HG02798 (cell line): ENCODE data around the gene C17orf58.
"Not testable (repeated sequence)": the region's sequence is repeated elsewhere in the genome, so short reads cannot be mapped to it uniquely, and the experiment has no call there.

Experiments
- ATAC-seq: cut with Tn5 transposase; IDR thresholded peaks from one replicate; pipeline ENCODE4 v1.9.1; 2021; ENCODE audit warnings: mild to moderate bottlenecking; ENCODE audit not compliant: unreplicated experiment, poor library complexity

C17orf58 gene

DNA sequence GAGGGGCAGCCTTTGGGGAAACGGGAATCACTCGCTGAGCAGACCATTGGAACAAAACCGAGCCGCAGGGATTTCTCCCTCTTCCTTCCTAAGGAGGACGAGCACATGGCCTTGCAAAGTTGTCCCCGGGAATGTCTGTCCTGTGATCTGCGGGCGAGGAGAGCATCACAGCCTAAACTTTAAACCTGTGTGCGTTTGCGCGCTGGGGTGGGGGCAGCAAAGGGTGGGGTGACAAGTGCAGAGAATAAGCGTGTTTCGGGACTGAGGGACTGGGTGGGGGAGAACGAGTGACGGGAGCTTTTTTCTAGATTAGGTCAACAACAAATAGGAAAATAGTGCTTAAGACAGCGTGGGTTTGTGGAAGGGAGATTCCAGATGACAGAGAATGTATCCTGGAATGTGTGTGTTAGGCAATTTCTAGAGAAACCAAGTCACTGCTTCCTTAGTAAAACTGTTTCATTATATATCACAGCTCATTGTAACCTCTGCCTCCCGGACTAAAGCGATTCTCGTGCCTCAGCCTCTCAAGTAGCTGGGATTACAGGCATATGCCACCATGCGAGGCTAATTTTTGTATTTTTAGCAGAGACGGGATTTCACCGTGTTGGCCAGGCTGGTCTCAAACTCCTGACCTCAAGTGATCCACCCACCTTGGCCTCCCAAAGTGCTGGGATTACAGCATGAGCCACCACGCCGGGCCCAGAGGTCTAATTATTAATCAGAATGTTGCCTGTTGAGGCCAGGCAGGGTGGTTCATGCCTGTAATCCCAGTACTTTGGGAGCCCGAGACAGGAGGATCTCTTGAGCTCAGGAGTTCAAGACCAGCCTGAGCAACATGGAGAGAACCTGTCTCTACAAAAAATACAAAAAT is at the start of gene C17orf58:
C17orf58 (minus strand) TSS at position 169 of the 871 bp plus-strand sequence. CDS start 271 bp downstream, outside the sequence.
- ATAC-seq = not testable (repeated sequence)

DNA sequence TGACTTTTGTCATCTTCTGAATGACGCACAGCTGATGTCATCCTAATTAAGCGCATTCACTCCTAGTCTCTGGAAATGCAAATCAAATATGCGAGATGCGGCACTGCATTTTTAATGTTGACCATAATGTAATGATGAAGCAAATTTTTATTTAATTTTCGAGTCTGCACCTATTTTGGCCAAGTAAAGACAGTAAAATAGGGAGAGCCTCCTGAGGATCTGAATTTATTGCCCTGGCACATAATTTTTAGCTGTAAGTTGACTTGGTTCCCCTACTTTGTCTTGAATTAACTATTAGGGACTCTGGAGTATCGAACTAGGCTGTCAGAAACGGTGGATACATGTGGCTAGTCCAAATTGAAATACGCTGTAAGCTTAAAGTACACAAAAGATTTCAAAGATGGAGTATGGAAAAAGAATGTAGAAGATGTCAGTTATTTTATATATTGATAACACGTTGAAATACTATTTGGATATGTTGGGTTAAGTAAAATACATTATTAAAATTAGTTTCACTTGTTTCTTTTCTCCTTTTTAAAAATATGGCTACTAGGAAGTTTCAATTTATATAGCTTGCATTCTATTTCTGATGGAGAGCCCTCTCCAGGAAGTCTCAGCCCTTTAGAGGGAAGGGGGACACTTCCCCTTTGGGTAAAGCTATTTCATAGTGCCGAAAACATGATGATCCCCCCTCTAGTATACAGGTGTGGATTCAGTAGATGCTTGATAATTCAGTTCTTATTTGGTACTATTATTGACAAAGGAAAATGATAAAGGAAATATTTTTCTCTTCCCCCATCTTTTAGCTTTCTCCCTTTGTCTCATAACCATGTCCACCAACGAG is 40.3 kb upstream of the C17orf58 start:
- ATAC-seq = no peak

DNA sequence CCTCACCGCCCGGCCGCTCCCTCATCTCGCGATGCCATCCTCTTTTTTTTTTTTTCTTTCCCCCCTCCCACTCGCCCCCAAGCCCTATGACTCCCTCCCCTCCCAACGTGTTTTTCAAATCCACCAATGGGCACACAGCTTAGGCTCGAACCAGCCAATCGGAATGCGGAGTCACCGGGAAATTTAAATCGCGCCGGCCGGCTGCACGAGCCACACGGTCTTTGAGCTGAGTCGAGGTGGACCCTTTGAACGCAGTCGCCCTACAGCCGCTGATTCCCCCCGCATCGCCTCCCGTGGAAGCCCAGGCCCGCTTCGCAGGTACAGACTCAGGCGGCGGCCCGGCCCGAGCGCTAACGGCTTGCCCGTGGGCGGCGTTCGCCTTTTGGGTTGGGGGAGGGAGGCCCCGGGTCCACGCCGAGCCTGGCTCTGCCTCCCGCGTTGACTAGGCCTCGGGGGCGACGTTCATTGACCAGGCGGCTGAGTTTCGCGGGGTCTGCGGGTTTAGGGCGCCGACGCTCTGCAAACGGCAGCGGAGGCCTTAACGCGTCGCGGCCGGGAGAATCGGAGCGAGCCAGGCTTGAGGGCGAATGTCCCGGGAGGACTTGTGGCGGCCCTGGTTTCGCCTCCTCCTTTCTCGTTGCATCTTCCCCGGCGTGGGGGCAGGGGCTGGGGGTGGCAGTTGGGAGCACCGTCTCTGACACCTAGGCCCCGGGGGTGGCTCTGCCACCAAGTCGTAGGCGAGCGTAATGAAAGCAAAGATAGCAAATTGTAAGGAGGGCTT is 39.4 kb upstream of the C17orf58 start, which contains the start of gene KPNA2:
KPNA2 (plus strand) TSS at position 213 of the 781 bp plus-strand sequence. CDS start 1,398 bp downstream, outside the sequence.
- peak; percentile 95 for ATAC-seq

DNA sequence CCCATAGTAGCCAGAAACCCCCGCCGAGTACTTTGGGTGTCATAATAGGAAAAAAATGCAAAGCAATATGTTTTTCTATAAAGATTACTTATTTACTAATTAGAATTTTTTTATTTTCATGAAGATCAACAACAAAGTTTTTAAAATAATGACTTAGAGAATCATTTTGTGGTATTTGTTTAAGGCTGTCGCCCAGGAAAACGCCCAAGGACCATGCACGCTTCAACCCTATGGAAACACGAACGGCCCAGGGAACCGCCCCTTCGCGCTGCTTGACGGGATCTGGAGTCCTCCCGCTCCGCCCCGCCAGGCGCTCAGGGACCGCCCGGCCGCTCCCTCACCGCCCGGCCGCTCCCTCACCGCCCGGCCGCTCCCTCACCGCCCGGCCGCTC is 38.9 kb upstream of the C17orf58 start:
- ATAC-seq = peak; percentile 91

DNA sequence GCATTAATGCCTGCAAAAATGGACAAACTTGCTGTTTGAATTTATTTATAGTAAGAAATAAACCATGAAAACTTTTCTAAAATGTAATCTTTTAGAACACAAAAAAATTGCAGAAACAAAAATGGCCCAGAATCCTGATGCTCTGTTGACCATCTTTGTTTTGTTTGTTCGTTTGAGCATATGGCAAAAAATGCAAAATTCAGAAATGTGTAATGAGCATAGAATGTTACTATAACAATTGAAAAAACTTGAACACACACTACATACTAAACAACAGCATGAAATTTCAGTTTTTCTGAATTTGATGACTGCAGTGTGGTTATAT is 38.1 kb upstream of the C17orf58 start:
- no peak for ATAC-seq

DNA sequence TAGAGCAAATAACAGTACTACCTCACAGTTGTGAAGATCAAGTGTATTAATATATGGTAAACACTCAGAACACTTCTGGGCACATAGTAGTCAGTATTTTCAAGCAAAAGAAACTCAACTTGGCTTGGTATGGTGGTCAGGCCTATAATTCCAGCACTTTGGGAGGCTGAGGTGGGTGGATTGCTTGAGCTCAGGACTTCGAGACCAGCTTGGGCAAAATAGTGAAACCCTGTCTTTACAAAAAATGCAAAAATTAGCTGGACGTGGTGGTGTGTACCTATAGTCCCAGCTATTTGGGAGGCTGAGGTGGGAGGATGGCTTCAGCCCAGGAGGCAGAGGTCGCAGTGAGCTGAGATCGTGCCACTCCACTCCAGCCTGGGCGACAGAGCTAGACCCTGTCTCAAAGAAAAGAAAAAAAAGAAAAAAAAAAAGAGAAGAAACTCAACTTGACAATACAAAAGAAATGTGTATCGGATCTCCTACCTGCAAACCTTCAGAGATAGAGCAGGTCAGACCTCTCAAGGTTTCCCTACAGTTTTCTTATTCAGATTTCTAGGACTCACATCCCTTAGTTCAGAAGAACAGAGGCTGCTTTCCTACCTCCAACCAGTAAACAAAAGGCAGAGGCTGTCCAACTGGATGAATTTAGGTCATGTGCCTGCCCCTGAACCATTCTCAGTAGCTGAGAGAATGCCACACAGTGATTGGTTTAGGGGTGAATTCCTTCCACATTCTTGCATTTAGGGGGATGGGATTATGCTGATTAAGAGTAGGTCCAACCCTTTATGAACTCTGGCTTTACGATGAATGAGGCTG is 37.6 kb upstream of the C17orf58 start:
- no peak for ATAC-seq

DNA sequence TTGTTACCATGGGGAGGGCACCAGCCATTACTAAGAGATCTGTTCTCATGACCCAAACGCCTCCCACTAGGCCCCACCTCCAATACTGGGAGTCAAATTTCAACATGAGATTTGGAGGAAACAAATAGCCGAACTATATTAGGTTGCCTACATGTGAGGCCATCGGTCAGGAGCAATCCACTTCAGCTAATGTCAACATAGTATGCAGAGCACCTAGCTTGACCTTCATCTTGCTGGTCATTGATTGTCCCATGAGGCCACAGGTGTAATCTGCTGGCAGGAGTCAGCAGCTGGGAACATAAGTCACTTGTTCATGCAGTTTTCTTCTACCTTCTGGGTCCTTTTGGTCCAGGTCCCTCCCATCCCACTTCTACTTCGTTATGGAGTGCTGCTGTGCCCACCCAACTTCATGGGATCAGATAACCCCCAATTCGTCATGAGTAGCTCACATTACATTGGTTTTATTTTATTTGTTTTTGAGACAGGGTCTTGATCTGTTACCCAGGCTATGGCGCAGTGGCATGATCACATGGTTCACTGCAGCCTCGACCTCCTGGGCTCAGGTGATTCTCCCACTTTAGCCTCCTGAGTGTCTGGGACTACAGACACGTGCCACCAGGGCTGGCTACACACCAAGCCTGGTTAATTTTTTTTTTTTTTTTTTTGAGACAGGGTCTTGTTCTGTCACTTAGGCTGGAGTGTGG is 33.4 kb upstream of the C17orf58 start:
- ATAC-seq = no peak

DNA sequence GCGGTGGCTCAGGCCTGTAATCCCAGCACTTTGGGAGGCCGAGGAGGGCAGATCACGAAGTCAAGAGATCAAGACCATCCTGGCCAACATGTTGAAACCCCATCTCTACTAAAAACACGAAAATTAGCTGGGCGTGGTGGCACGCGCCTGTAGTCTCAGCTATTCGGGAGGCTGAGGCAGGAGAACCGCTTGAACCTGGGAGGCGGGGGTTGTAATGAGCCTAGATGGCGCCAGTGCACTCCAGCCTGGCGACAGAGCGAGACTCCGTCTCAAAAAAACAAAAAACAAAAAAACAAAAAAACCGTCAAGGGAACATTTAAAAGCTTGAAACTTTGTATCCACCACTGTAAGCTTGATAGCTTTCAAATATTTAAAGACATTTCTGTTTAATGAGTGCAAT is 26.3 kb upstream of the C17orf58 start:
- not testable (repeated sequence) for ATAC-seq

DNA sequence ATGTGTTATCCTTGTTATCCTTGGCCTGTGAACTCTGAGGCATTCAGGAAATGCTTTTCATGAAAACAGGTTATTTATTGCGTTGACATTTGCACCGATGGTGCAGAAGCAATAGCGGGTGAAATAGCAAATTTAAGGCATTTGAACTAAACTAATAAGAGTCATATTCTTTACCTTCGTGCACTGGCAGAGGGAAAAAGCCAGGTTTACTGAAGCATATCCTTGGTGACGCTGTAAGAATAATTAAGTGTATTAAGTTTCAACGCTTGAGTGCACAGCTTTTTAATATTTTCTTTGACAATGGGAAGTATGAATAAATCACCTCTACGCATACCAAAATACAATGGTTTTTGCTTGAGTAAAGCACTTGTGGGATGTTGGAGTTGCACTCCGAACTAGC is 25.7 kb upstream of the C17orf58 start:
- ATAC-seq = no peak

DNA sequence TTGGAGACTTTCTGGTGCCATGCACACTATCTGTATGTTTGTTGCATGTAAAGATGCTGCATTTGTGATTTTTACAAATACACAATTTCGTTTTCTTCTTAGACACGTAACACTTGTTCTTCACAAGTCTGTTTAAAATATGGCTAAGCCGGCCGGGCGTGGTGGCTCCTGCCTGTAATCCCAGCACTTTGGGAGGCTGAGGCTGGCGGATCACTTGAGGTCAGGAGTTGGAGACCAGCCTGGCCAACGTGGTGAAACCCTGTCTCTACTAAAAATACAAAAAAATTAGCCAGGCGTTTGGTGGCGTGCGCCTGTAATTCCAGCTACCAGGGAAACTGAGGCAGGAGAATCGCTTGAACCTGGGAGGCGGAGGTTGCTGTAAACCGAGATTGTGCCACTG is 24.5 kb upstream of the C17orf58 start:
- ATAC-seq = not testable (repeated sequence)

DNA sequence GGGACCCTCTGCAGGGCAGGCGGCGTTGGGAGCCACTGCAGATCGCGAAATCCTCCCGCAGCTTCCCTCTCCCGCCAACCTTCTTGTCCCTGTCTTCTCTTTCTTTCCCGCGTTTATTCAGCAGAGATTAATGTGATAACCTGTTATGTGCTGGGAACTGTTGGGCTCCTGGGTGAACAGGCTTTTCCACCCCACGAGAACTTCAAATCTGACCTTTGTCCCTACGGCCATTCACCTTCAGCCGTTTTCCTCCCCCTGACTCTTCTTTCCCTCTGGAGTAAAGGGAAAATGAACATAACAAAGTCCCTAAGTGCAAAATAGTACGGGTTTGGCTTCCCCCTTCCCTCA is 24.1 kb upstream of the C17orf58 start:
- ATAC-seq = no peak

DNA sequence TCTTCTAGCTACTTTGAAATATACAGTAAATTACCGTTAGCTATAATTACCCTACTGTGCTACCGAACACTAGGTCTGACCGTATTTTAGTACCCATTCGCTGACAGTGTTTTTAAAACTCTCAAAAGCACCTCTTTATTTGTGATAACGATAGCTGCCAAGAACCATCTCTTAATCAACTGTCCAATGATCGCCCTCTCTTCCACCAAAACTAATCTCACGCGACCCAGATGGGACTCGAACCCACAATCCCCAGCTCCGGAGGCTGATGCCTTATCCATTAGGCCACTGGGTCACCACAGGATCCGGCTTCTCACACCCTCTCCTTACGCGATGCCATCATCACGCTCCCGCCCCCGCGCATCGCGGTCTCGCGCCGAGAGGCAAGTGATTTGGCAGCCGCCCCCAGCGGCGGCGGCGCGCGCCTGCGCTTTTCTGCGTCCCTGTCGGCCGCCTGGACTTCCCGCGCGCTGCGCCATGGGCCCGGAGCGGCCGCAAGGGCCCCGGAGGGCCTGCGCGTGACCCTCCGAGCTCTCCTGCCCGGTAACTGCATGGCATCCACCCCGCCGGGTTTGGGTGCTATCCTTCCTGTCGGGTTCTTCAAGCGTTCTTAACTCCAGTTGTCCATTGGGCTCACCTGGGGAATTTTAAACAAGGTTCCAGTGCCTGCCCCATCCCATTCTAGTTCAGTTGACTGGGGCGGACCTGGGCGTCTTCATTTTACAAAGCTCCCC is 23.6 kb upstream of the C17orf58 start:
- ATAC-seq = peak; percentile 95

DNA sequence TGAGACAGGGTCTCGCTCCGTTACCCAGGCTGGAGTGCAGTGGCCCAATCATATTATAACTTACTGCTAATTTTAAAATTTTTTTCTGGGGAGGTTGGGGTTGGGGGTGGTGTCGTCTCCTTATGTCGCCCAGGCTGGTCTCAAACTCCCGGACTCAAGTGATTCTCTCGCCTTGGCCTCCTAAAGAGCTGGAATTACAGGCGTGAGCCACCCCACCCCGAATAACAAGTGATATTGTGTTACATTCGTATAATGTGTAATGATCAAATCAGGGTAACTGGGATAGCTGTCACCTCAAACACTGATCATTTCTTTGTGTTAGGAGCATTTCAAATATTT is 23.0 kb upstream of the C17orf58 start:
- no peak for ATAC-seq

DNA sequence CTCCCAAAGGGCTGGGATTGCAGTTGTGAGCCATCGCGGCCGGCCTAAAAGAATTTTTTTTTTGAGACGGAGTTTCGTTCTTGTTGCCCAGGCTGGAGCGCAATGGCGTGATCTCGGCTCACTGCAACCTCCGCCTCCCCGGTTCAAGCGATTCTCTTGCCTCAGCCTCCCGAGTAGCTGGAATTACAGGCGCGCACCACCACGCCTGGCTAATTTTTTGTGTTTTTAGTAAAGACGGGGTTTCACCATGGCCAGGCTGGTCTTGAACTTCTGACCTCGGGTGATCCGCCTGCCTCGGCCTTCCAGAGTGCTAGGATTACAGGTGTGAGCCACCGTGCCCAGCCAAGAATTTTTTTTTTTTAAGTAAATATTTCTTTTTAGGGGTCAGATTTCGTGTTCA is 22.2 kb upstream of the C17orf58 start:
- not testable (repeated sequence) for ATAC-seq

DNA sequence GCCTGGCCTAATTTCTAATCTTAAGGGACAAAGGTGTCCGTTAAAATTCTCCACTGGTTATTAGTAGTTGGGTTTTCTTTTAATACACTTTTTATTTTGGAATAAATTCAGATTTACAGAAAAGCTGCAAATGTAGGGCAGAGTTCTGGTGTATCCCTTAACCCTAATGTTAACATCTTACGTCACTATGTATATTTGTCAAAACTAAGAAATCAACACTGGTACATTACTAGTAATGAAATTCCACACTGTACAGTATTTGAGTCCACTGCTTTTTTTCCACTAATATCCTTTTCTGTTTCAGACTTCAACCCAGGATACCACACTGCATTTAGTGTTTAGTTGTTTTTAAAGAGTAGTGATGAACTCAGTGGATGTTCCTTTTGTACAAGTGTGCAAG is 20.6 kb upstream of the C17orf58 start:
- no peak for ATAC-seq

DNA sequence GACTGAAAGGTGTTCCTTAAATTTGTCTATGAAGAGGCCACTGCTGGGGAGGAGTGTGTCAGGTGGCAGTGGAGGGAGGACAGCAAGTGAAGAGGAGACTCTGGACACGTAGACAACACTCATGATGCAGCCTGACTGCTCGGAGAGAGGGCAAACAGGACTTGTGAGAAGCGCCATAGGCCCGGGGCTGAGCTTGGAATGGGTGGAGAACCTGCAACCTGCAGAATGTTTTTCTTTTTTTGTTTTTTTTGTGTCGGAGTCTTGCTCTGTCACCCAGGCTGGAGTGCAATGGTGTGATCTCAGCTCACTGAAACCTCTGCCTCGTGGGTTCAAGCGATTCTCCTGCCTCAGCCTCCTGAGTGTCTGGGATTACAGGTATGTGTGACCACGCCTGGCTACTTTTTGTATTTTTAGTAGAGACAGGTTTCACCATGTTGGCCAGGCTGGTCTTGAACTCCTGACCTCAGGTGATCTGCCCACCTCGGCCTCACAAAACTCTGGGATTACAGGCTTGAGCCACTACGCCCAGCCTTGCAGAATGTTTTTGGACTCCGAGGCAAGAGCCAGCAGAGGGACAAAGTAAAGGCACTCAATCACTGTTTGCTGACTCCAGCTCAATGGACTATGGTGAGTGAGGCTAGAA is 18.9 kb upstream of the C17orf58 start:
- ATAC-seq = no peak

DNA sequence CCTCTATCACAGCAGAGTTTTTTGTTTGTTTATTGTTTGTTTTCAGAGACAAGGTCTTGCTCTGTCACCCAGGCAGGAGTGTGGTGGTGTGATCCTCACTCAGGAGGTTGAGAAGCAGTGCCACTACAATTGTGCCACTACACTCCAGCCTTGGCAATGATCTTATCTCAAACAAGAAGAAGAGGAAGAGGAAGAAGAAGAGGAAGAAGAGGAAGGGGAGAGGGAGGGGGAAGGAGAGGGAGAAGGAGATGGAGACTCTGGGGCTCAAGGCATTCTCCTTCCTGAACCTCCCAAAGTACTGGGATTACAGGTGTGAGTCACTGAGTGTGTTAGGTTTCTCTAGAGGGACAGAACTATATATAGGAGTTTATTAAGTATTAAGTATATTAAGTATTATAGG is 17.1 kb upstream of the C17orf58 start:
- no peak for ATAC-seq

DNA sequence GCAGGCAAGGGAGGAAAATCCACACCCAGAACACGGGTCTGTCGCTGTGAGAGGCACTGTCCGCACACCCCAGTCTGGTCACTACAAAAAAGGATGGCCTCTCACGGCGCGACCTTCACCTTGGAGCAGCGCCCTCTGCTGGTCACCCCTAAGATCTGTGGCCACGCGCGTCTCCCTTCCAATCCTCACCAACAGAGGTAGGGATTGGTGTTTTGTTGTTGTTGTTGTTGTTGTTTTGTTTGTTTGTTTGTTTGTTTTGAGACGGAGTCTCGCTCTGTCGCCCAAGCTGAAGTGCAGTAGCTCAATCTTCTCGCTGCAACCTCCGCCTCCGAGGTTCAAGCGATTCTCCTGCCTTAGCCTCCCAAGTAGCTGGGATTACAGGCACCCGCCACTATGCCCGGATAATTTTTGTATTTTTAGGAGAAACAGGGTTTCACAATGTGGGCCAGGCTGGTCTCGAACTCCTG is 15.0 kb upstream of the C17orf58 start:
- peak; percentile 63 for ATAC-seq
